Endodermal cell (in vitro differentiated cells): Measurements from ENCODE around the gene WDR20. TPM values are rescaled to one million over a fixed set of nuclear protein-coding genes. Genes with fewer than 3 reads are reported as not detected.

Experiments
- DNase-seq: peaks from one replicate; pipeline ENCODE4 v3.0.0-alpha.2; 2017
- H3K27ac ChIP-seq: 2 replicates; pipeline ENCODE4 v1.5.1; 2013; ENCODE audit warnings: mild to moderate bottlenecking, low read depth, low read length, moderate library complexity
- H3K27me3 ChIP-seq: 2 replicates; pipeline ENCODE4 v1.6.1; 2013; ENCODE audit warnings: mild to moderate bottlenecking, low read length, moderate library complexity; ENCODE audit not compliant: insufficient read depth, control insufficient read depth, poor library complexity, severe bottlenecking
- H3K36me3 ChIP-seq: 2 replicates; pipeline ENCODE4 v1.7.0; 2013; ENCODE audit warnings: mild to moderate bottlenecking, low read length, moderate library complexity; ENCODE audit not compliant: control insufficient read depth, insufficient read depth
- H3K4me1 ChIP-seq: one replicate; pipeline ENCODE4 v1.7.0; 2013; ENCODE audit warnings: low read length; ENCODE audit not compliant: control insufficient read depth, insufficient read depth
- H3K4me3 ChIP-seq: 2 replicates; pipeline ENCODE4 v1.5.1; 2013; ENCODE audit warnings: mild to moderate bottlenecking, low read length, moderate library complexity
- H3K9ac ChIP-seq: 2 replicates; pipeline ENCODE4 v1.6.1; 2013; ENCODE audit warnings: mild to moderate bottlenecking, low read length, moderate library complexity; ENCODE audit not compliant: poor library complexity, severe bottlenecking; ENCODE audit errors: extremely low read depth
- H3K9me3 ChIP-seq: 2 replicates; pipeline ENCODE4 v1.6.1; 2013; ENCODE audit warnings: mild to moderate bottlenecking, low read length, moderate library complexity; ENCODE audit not compliant: control insufficient read depth
- H3K27ac Mint-ChIP-seq: 2 replicates; pipeline ENCODE4 v1.8.0; 2020; ENCODE audit warnings: mixed read lengths
- H3K27me3 Mint-ChIP-seq: 2 replicates; pipeline ENCODE4 v1.8.0; 2021; ENCODE audit warnings: mild to moderate bottlenecking, mixed read lengths; ENCODE audit not compliant: insufficient read depth
- H3K36me3 Mint-ChIP-seq: 2 replicates; pipeline ENCODE4 v1.8.0; 2020; ENCODE audit warnings: low read depth, mixed read lengths
- H3K4me1 Mint-ChIP-seq: 2 replicates; pipeline ENCODE4 v1.8.0; 2020; ENCODE audit warnings: mixed read lengths
- H3K4me3 Mint-ChIP-seq: 2 replicates; pipeline ENCODE4 v1.8.0; 2020; ENCODE audit warnings: mild to moderate bottlenecking, moderate library complexity, mixed read lengths
- H3K9me3 Mint-ChIP-seq: 2 replicates; pipeline ENCODE4 v1.8.0; 2020; ENCODE audit warnings: mild to moderate bottlenecking, mixed read lengths
- WGBS, 2 experiments: methylation state at CpG; one replicate each; pipeline versions ENCODE4 v1.1.5 to v1.1.7; 2013; ENCODE audit warnings: missing lambda C conversion rate in 2 of 2, mixed read lengths in 1 of 2; ENCODE audit not compliant: insufficient coverage in 1 of 2, insufficient read length in 1 of 2; 5-methylcytosine and 5-hydroxymethylcytosine counted together
- total RNA-seq, 2 donors: library from RNA; stranded (reverse); fragmentation: NEBNext Ultra II Directional in 1 of 2; extraction: Animal tissue kit (Norgen Biotek cat#: 25700) in 1 of 2; gene quantifications; 2 replicates in 1 of 2; 3 replicates in 1 of 2; pipeline ENCODE4 v1.2.1, GENCODE V29; 2021
- TF ChIP-seq, protein P1 (sequence below): fragments of 200-600 bp; sonication (generic); conservative IDR thresholded peaks from 2 replicates; pipeline ENCODE4 v1.5.0; 2021; ENCODE audit warnings: antibody characterized with exemption, mild to moderate bottlenecking

Gene WDR20
- total RNA-seq, 2 donors from 2014 or later: 33.8 to 37.6 TPM

DNA sequence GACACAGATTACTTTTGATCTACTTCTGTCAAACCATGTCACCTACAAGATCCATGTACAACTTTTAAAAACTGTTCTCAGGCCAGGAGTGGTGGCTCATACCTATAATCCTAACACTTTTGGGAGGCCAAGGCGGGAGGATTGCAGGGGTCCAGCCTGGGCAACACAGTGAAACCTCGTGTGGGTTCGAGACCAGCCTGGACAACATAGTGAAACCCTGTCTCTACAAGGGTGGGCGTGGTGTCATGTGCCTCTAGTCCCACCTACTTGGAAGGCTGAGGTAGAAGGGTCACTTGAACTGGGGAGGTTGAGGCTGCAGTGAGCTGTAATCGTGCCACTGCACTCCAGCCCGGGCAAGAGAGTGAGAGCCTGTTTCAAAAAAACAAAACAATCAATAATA, 5.7 kb downstream of the WDR20 start:
- H3K9me3 ChIP-seq: no peaks in the 10 kb centered on the region
- WGBS, 2 experiments: 90 to 96% methylated on average over 5 to 6 of the region's 6 CpGs
- H3K4me1 ChIP-seq: no peaks in the 10 kb centered on the region
- no peaks in the 10 kb centered on the region for H3K27me3 ChIP-seq
- no peak overlapping the region for H3K9ac ChIP-seq
- no peak overlapping the region for H3K27ac Mint-ChIP-seq
- H3K27me3 Mint-ChIP-seq: no peaks in the 10 kb centered on the region
- H3K36me3 ChIP-seq: peaks cover 22% of the 10 kb centered on the region
- H3K4me1 Mint-ChIP-seq: peaks cover 11% of the 10 kb centered on the region
- peaks cover 20% of the 10 kb centered on the region for H3K36me3 Mint-ChIP-seq
- H3K9me3 Mint-ChIP-seq: no peaks in the 10 kb centered on the region
- TF ChIP-seq, protein P1, sequence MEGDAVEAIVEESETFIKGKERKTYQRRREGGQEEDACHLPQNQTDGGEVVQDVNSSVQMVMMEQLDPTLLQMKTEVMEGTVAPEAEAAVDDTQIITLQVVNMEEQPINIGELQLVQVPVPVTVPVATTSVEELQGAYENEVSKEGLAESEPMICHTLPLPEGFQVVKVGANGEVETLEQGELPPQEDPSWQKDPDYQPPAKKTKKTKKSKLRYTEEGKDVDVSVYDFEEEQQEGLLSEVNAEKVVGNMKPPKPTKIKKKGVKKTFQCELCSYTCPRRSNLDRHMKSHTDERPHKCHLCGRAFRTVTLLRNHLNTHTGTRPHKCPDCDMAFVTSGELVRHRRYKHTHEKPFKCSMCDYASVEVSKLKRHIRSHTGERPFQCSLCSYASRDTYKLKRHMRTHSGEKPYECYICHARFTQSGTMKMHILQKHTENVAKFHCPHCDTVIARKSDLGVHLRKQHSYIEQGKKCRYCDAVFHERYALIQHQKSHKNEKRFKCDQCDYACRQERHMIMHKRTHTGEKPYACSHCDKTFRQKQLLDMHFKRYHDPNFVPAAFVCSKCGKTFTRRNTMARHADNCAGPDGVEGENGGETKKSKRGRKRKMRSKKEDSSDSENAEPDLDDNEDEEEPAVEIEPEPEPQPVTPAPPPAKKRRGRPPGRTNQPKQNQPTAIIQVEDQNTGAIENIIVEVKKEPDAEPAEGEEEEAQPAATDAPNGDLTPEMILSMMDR: no peak
- no peak overlapping the region for H3K4me3 ChIP-seq
- H3K4me3 Mint-ChIP-seq: no peak overlapping the region
- no peak overlapping the region for H3K27ac ChIP-seq
- no peak for DNase-seq

DNA sequence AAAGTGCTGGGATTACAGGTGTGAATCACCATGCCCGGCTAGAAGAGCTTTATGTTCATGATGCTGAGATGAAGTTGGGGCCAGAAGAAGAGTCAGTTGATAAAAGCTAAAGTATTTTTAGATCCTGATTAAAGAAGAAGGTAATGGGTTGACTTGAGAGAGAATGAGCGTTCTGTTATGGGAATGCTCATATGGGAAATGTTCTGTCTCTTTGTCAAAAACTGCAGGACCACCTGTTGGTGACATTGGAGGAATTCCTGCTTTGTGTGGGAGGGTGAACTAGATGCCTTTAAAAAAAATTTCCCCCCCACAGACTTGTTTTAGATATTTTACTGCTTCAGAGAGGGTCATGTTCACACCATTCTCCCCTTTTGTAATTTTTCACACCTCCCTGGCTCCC, 6.7 kb downstream of the WDR20 start:
- Mint-ChIP-seq H3K27me3 (no peaks in the 10 kb centered on the region), H3K4me1 (peaks cover 3% of the 10 kb centered on the region), H3K9me3 (no peaks in the 10 kb centered on the region), H3K27ac (no peak overlapping the region), H3K4me3 (no peak overlapping the region), H3K36me3 (peaks cover 28% of the 10 kb centered on the region)
- Histone ChIP-seq H3K27me3 (no peaks in the 10 kb centered on the region), H3K27ac (no peak overlapping the region), H3K4me3 (no peak overlapping the region), H3K4me1 (no peaks in the 10 kb centered on the region), H3K9ac (no peak overlapping the region), H3K36me3 (peaks cover 28% of the 10 kb centered on the region), H3K9me3 (no peaks in the 10 kb centered on the region)
- TF ChIP-seq, protein P1: no peak
- DNase-seq: no peak
- WGBS, 2 experiments: 92 to 93% methylated on average over 2 of the region's 2 CpGs

DNA sequence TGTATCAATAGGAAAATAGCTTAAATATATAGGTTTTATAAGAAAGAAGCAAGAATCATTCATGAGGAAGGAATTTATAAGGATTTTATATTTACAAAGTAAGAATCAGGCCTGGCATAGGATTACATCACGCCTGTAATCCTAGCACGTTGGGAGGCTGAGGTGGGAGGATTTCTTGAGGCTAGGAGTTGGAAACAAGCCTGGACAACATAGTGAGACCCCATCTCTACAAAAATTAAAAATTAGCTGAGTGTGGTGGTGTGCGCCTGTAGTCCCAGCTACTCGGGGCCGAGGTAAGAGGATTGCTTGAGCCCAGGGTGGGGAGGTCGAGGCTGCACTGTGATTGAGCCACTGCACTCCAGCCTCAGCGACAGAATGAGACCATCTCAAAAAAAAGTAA, 10.4 kb downstream of the WDR20 start:
- no peak for DNase-seq
- Histone ChIP-seq H3K36me3 (peaks cover 28% of the 10 kb centered on the region), H3K27ac (no peak overlapping the region), H3K9me3 (peaks cover 13% of the 10 kb centered on the region), H3K27me3 (no peaks in the 10 kb centered on the region), H3K4me3 (no peak overlapping the region), H3K9ac (no peak overlapping the region), H3K4me1 (no peaks in the 10 kb centered on the region)
- Mint-ChIP-seq H3K36me3 (peaks cover 40% of the 10 kb centered on the region), H3K27me3 (no peaks in the 10 kb centered on the region), H3K27ac (no peak overlapping the region), H3K4me3 (no peak overlapping the region), H3K4me1 (peaks cover 17% of the 10 kb centered on the region), H3K9me3 (peaks cover 3% of the 10 kb centered on the region)
- TF ChIP-seq, protein P1: no peak
- 94 to 97% methylated on average over 5 to 7 of the region's 7 CpGs for WGBS, 2 experiments
